Measurements from ENCODE around the gene LRRC1. TPM values are rescaled to one million over a fixed set of nuclear protein-coding genes. Genes with fewer than 3 reads are reported as not detected.

LRRC1 gene
- total RNA-seq, 4 donors from 2014 or later, result 10.4 to 13.0 (median 12.6) TPM

GRCh38 chr6:53814353-53814752 lies 19.5 kb downstream of the LRRC1 start:
- H3K4me3 ChIP-seq, result no peak overlapping the region
- peaks cover 13 to 43% (median 35%) of the 10 kb centered on the region in 4 donors for H3K4me1 ChIP-seq
- TF ChIP-seq CTCF (IDR thresholded peaks at IDR 0.05) (no peak), POLR2AphosphoS5 (IDR thresholded peaks at IDR 0.05) (no peak), EP300 (IDR thresholded peaks at IDR 0.05) (no peak), POLR2A (IDR thresholded peaks at IDR 0.05; ENCODE audit: low read depth) (no peak)
- H3K27ac ChIP-seq (replicated peaks in 1 of 4), result no peak overlapping the region
- no peaks in the 10 kb centered on the region for H3K36me3 ChIP-seq
- H3K27me3 ChIP-seq, result no peaks in the 10 kb centered on the region
- WGBS, result 89% methylated on average over 2 of the region's 2 CpGs
- no peak for DNase-seq (ENCODE audit: extremely low spot score)
- no peaks in the 10 kb centered on the region for H3K9me3 ChIP-seq
- intact Hi-C loops (cut with DNase I), result no loop called here

- Histone ChIP-seq H3K9me3 (no peaks in the 10 kb centered on the region), H3K27me3 (no peaks in the 10 kb centered on the region), H3K4me3 (no peak overlapping the region), H3K27ac (replicated peaks in 1 of 4) (peak overlapping the region; percentile 25 to 59 (median 50)), H3K36me3 (no peaks in the 10 kb centered on the region), H3K4me1 (peaks cover 12 to 45% (median 38%) of the 10 kb centered on the region in 4 donors)
- no peak for DNase-seq (ENCODE audit: extremely low spot score)
- intact Hi-C loops (cut with DNase I), result no loop called here
- no peak for TF ChIP-seq POLR2A (IDR thresholded peaks at IDR 0.05; ENCODE audit: low read depth)
- TF ChIP-seq CTCF (IDR thresholded peaks at IDR 0.05), result no peak
- TF ChIP-seq EP300 (IDR thresholded peaks at IDR 0.05), result no peak
- no peak for TF ChIP-seq POLR2AphosphoS5 (IDR thresholded peaks at IDR 0.05)
- WGBS, result 32% methylated on average over 7 of the region's 7 CpGs
These were observed 20.7 kb downstream of the LRRC1 start for GRCh38 chr6:53815381-53816119.

- intact Hi-C loops (cut with DNase I), result no loop called here
- H3K4me1 ChIP-seq, result peaks cover 10 to 58% (median 46%) of the 10 kb centered on the region in 4 donors
- no peak for TF ChIP-seq CTCF (IDR thresholded peaks at IDR 0.05)
- TF ChIP-seq POLR2A (IDR thresholded peaks at IDR 0.05; ENCODE audit: low read depth), result no peak
- TF ChIP-seq POLR2AphosphoS5 (IDR thresholded peaks at IDR 0.05), result no peak
- no peak for TF ChIP-seq EP300 (IDR thresholded peaks at IDR 0.05)
- H3K36me3 ChIP-seq, result no peaks in the 10 kb centered on the region
- no peak overlapping the region for H3K4me3 ChIP-seq
- no peaks in the 10 kb centered on the region for H3K9me3 ChIP-seq
- DNase-seq (ENCODE audit: extremely low spot score), result no peak
- H3K27me3 ChIP-seq, result no peaks in the 10 kb centered on the region
- 50% methylated on average over 3 of the region's 3 CpGs for WGBS
- no peak overlapping the region for H3K27ac ChIP-seq (replicated peaks in 1 of 4)
These were observed 24.2 kb downstream of the LRRC1 start for GRCh38 chr6:53818858-53819609.

- WGBS, result 73% methylated on average over 10 of the region's 10 CpGs
- DNase-seq (ENCODE audit: extremely low spot score), result no peak
- intact Hi-C loops (cut with DNase I), result no loop called here
- TF ChIP-seq CTCF (IDR thresholded peaks at IDR 0.05), result no peak
- no peak for TF ChIP-seq POLR2AphosphoS5 (IDR thresholded peaks at IDR 0.05)
- H3K9me3 ChIP-seq, result no peaks in the 10 kb centered on the region
- no peak overlapping the region for H3K4me3 ChIP-seq
- H3K36me3 ChIP-seq, result no peaks in the 10 kb centered on the region
- no peak overlapping the region for H3K27ac ChIP-seq (replicated peaks in 1 of 4)
- no peaks in the 10 kb centered on the region for H3K27me3 ChIP-seq
- peaks cover 6 to 51% (median 40%) of the 10 kb centered on the region in 4 donors for H3K4me1 ChIP-seq
These were observed 27.8 kb downstream of the LRRC1 start for GRCh38 chr6:53822401-53823125.

All from esophagus muscularis mucosa (tissue), 4 donors.